SK-N-MC (cell line): ENCODE data around the gene STRN.

ENCODE experiments used
- EZH2 ChIP-seq: fragments of 200-600 bp; sonication (generic); IDR thresholded peaks from one replicate; pipeline ENCODE4 v1.6.1; 2017; ENCODE audit warnings: antibody characterized with exemption
- POLR2AphosphoS5 ChIP-seq: IDR thresholded peaks from 2 replicates; pipeline ENCODE4 v1.6.1; 2012; ENCODE audit warnings: mild to moderate bottlenecking, low read depth, low read length, borderline replicate concordance

GRCh38 chr2:36965751-36966369 lies 476 bp downstream of the STRN start:
- no peak for TF ChIP-seq POLR2AphosphoS5
- no peak for TF ChIP-seq EZH2
